Peyer's patch (tissue), 4 donors: ENCODE measurements around the gene GGCT.

Experiments used
- POLR2A ChIP-seq, 2 donors: fragments of 450-650 bp; IDR thresholded peaks; one replicate each; pipeline ENCODE4 v1.5.1; 2017; ENCODE audit warnings: antibody characterized with exemption in 2 of 2, mild to moderate bottlenecking in 2 of 2, moderate library complexity in 2 of 2
- TF ChIP-seq, protein P1 (sequence below), 6 experiments: fragments of 450-650 bp in 4 of 6; fragments of 200-600 bp in 2 of 6; sonication (generic) in 1 of 6; IDR thresholded peaks; one replicate each; pipeline ENCODE4 v1.5.1; 2017 to 2019; ENCODE audit warnings: antibody characterized with exemption in 6 of 6, mild to moderate bottlenecking in 3 of 6, moderate library complexity in 1 of 6

DNA sequence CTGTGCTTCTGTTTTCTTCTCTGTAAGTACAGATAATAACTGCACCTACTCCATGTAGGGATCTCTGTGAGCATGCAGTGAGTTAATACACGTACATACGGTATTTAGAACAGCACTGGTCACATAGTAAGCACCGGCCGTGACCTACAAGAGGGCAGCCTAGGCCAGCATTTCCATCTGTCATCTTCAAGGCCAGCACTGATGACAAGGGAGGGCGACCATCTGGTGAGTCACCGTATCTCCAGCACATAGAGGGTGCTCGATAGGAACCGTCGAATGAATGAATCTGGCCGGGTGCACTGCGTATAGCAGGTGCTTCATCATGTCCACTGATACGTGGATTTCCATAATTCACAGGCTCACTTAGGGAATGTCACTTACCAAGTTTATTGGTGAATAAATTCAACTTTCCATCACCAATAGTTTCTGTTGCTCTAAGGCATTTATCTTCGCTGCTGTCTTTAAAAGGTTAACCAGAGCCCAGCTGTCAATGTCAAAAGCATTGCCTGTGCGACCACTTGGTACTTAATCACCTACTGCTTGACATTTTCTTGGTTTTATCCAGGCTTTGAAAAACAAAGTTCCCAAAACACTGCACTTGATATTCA lies 34.4 kb downstream of the GGCT start:
- TF ChIP-seq, protein P1, sequence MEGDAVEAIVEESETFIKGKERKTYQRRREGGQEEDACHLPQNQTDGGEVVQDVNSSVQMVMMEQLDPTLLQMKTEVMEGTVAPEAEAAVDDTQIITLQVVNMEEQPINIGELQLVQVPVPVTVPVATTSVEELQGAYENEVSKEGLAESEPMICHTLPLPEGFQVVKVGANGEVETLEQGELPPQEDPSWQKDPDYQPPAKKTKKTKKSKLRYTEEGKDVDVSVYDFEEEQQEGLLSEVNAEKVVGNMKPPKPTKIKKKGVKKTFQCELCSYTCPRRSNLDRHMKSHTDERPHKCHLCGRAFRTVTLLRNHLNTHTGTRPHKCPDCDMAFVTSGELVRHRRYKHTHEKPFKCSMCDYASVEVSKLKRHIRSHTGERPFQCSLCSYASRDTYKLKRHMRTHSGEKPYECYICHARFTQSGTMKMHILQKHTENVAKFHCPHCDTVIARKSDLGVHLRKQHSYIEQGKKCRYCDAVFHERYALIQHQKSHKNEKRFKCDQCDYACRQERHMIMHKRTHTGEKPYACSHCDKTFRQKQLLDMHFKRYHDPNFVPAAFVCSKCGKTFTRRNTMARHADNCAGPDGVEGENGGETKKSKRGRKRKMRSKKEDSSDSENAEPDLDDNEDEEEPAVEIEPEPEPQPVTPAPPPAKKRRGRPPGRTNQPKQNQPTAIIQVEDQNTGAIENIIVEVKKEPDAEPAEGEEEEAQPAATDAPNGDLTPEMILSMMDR (IDR thresholded peaks at IDR 0.05) = no peak
- no peak for TF ChIP-seq POLR2A (IDR thresholded peaks at IDR 0.05)
